ENCODE measurements around the gene OBSL1. TPM values are rescaled to one million over a fixed set of nuclear protein-coding genes. Genes with fewer than 3 reads are reported as not detected.

The OBSL1 gene
- total RNA-seq, 2 donors from 2014 or later: 150 to 157 TPM

- Histone ChIP-seq H3K4me3 (no peak overlapping the region), H3K9me3 (no peaks in the 10 kb centered on the region), H3K36me3 (peaks cover 27% of the 10 kb centered on the region), H3K27ac (peak overlapping the region in 1 of 2 donors; percentile 11), H3K27me3 (no peaks in the 10 kb centered on the region), H3K4me1 (peaks cover 0 to 64% of the 10 kb centered on the region in 2 donors)
- no peak for TF ChIP-seq CTCF (IDR thresholded peaks at IDR 0.05)
- DNase-seq (ENCODE audit: low spot score): no peak
Measured at GRCh38 chr2:219508444-219508734, 63.0 kb downstream of the OBSL1 start.

- Histone ChIP-seq H3K4me1 (peaks cover 0 to 58% of the 10 kb centered on the region in 2 donors), H3K27me3 (no peaks in the 10 kb centered on the region), H3K9me3 (no peaks in the 10 kb centered on the region), H3K4me3 (no peak overlapping the region), H3K27ac (peak overlapping the region; percentile 11 to 35), H3K36me3 (peaks cover 33% of the 10 kb centered on the region)
- no peak for TF ChIP-seq CTCF (IDR thresholded peaks at IDR 0.05)
- no peak for DNase-seq (ENCODE audit: low spot score)
Measured at GRCh38 chr2:219507581-219508443, 63.5 kb downstream of the OBSL1 start.

- no peak overlapping the region for H3K4me3 ChIP-seq
- DNase-seq (ENCODE audit: low spot score): no peak
- peaks cover 33% of the 10 kb centered on the region for H3K36me3 ChIP-seq
- H3K4me1 ChIP-seq: peaks cover 0 to 50% of the 10 kb centered on the region in 2 donors
- no peak for TF ChIP-seq CTCF (IDR thresholded peaks at IDR 0.05)
- no peaks in the 10 kb centered on the region for H3K9me3 ChIP-seq
- H3K27ac ChIP-seq: peak overlapping the region; percentile 2 to 35
- H3K27me3 ChIP-seq: no peaks in the 10 kb centered on the region
Measured at GRCh38 chr2:219506802-219507526, 64.4 kb downstream of the OBSL1 start.

GRCh38 chr2:219506153-219506801, 65.1 kb downstream of the OBSL1 start:
- Histone ChIP-seq H3K9me3 (no peaks in the 10 kb centered on the region), H3K4me3 (no peak overlapping the region), H3K27me3 (no peaks in the 10 kb centered on the region), H3K36me3 (peaks cover 33% of the 10 kb centered on the region), H3K27ac (no peak overlapping the region), H3K4me1 (peaks cover 0 to 43% of the 10 kb centered on the region in 2 donors)
- DNase-seq (ENCODE audit: low spot score): no peak
- no peak for TF ChIP-seq CTCF (IDR thresholded peaks at IDR 0.05)

GRCh38 chr2:219505585-219505984, 65.8 kb downstream of the OBSL1 start:
- H3K9me3 ChIP-seq: no peaks in the 10 kb centered on the region
- no peak for TF ChIP-seq CTCF (IDR thresholded peaks at IDR 0.05)

More at GRCh38 chr2:219505585-219505984, 65.8 kb downstream of the OBSL1 start:
- Histone ChIP-seq H3K27ac (no peak overlapping the region), H3K27me3 (no peaks in the 10 kb centered on the region), H3K36me3 (peaks cover 33% of the 10 kb centered on the region), H3K4me1 (peaks cover 0 to 36% of the 10 kb centered on the region in 2 donors), H3K4me3 (no peak overlapping the region)
- no peak for DNase-seq (ENCODE audit: low spot score)
